ENCODE results near the gene PTCH2. TPM values are rescaled to one million over a fixed set of nuclear protein-coding genes. Genes with fewer than 3 reads are reported as not detected.

Gene PTCH2
- total and polyA plus RNA-seq, 2 of the 13 experiments (the other 11 are each of a cell fraction or from before 2014, with no cell fraction given), result 0.60 to 1.5 TPM

DNA sequence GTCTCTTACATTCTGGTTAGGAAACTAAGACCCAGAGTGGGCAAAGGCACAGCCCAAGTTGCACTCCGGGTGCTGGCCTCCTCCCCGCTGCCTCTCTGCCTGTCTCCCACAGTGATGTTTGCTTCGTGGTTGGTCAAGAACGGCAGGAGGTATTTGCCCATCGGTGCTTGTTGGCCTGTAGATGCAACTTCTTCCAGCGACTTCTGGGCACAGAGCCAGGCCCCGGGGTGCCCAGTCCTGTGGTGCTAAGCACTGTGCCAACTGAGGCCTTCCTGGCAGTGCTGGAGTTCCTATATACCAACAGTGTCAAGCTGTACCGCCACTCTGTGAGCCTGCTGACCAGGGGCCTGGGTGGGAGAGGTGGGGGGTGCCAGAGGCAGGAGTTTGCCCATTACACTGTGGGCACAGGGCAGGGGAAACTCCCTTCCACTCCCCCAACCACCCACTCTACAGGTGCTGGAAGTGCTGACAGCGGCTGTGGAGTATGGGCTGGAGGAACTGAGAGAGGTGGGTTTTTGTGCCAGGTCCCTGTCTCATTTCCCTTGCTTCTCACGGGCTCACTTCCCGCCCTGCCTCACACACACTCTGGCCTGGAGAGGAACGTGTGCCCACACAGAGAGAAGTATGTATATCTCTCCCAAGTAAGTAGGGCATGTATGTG is 32.8 kb downstream of the PTCH2 start:
- Histone ChIP-seq H3K4me1 (ENCODE audit: insufficient read depth, low read length) (peaks cover 76% of the 10 kb centered on the region), H4K20me1 (ENCODE audit: insufficient read depth, low read length) (no peaks in the 10 kb centered on the region), H3K9me3 (ENCODE audit: low read length) (no peaks in the 10 kb centered on the region), H3K4me3 (replicated peaks in 1 of 3; ENCODE audit: insufficient read depth in 1 of 3, low read depth in 2 of 3, low read length in 3 of 3) (peak overlapping the region in 1 of 3 experiments; percentile 87; a peak in 1 of 6 replicates), H2AFZ (ENCODE audit: low read length) (no peak overlapping the region), H3K79me2 (ENCODE audit: insufficient read depth, low read length) (peaks cover 11% of the 10 kb centered on the region), H3K9ac (ENCODE audit: insufficient read depth, low read depth, low read length) (peak overlapping the region; percentile 99), H3K27ac (ENCODE audit: extremely low read length, insufficient read depth, low read length) (peak overlapping the region; percentile 100), H3K36me3 (replicated peaks in 1 of 2; ENCODE audit: control insufficient read depth in 1 of 2, insufficient read depth in 2 of 2, low read length in 2 of 2) (peaks cover 0 to 10% of the 10 kb centered on the region in 2 experiments; a peak in 1 of 5 replicates), H3K4me2 (ENCODE audit: low read depth, low read length) (peak overlapping the region; percentile 98), H3K27me3 (ENCODE audit: control insufficient read depth in 1 of 2, insufficient read depth in 2 of 2, low read length in 2 of 2) (no peaks in the 10 kb centered on the region)
- in situ Hi-C loops (cut with HindIII; ENCODE audit: extremely low pct_ligation_motif_present, low pct_unique_long_range_greater_than_20kb), result no loop called here
- no peak for DNase-seq (ENCODE audit: low spot score)
- no peak for FAIRE-seq
- CTCF ChIA-PET (ENCODE audit: low intra/inter-chr PET ratio, low total read pairs), result interaction anchor here (1.0 kb wide), 1 partner anchor 10 kb away, joined by 3 read pairs; the partner anchor contains the start of gene PLK3
- WGBS (ENCODE audit: low lambda C conversion rate), result 91% methylated on average over 4 of the region's 12 CpGs
- POLR2A ChIA-PET, result interaction anchor here (1.8 to 12.9 kb wide), 11 partner anchors 11 to 493 kb away, joined by 3 to 570 read pairs (median 28); partner anchors contain the start of genes EIF2B3, HECTD3, PLK3 and RPS8
- BruUV-seq (replicated peaks), result no TSS peak
- TF ChIP-seq ZNF3 (CRISPR knock-in tag; IDR thresholded peaks at IDR 0.05) (no peak), ZNF850 (CRISPR knock-in tag; conservative IDR thresholded peaks at IDR 0.05) (no peak), KLF15 (CRISPR knock-in tag; IDR thresholded peaks at IDR 0.05; ENCODE audit: borderline replicate concordance) (no peak), RBFOX2 (IDR thresholded peaks at IDR 0.05; ENCODE audit: low read depth, low read length) (0 out of 2 replicates have a peak, but pooled peaks have one; percentile 12), RFX1 (IDR thresholded peaks at IDR 0.05) (no peak), POLR2AphosphoS5 (IDR thresholded peaks at IDR 0.05; ENCODE audit: low read depth, low read length) (no peak), RARG (CRISPR knock-in tag; IDR thresholded peaks at IDR 0.05; ENCODE audit: low read depth) (no peak), ZNF253 (CRISPR knock-in tag; IDR thresholded peaks at IDR 0.05; ENCODE audit: borderline replicate concordance) (peak; percentile 8; the same call in 1 of the 2 replicates), ZNF737 (CRISPR knock-in tag; IDR thresholded peaks at IDR 0.05; ENCODE audit: borderline replicate concordance) (no peak), HNRNPL (IDR thresholded peaks at IDR 0.05; ENCODE audit: low read depth, low read length) (peak; percentile 77; the same call in 1 of the 2 replicates), SSRP1 (CRISPR knock-in tag; IDR thresholded peaks at IDR 0.05) (no peak), AGO2 (optimal IDR thresholded peaks at IDR 0.05; ENCODE audit: low read depth, low read length) (peak; percentile 41), ZNF768 (CRISPR knock-in tag; IDR thresholded peaks at IDR 0.05) (0 out of 2 replicates have a peak, but pooled peaks have one; percentile 17), KLF6 (CRISPR knock-in tag; IDR thresholded peaks at IDR 0.05) (no peak)
- TF ChIP-seq, protein P1, sequence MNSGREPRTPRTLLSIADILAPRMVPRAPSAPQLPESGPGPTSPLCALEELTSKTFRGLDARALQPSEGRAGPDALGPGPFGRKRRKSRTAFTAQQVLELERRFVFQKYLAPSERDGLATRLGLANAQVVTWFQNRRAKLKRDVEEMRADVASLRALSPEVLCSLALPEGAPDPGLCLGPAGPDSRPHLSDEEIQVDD (CRISPR knock-in tag; IDR thresholded peaks at IDR 0.05; ENCODE audit: borderline replicate concordance), result no peak
- TF ChIP-seq, protein P2, sequence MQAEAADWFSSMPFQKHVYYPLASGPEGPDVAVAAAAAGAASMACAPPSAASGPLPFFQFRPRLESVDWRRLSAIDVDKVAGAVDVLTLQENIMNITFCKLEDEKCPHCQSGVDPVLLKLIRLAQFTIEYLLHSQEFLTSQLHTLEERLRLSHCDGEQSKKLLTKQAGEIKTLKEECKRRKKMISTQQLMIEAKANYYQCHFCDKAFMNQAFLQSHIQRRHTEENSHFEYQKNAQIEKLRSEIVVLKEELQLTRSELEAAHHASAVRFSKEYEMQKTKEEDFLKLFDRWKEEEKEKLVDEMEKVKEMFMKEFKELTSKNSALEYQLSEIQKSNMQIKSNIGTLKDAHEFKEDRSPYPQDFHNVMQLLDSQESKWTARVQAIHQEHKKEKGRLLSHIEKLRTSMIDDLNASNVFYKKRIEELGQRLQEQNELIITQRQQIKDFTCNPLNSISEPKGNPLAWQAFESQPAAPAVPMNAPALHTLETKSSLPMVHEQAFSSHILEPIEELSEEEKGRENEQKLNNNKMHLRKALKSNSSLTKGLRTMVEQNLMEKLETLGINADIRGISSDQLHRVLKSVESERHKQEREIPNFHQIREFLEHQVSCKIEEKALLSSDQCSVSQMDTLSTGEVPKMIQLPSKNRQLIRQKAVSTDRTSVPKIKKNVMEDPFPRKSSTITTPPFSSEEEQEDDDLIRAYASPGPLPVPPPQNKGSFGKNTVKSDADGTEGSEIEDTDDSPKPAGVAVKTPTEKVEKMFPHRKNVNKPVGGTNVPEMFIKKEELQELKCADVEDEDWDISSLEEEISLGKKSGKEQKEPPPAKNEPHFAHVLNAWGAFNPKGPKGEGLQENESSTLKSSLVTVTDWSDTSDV (CRISPR knock-in tag; IDR thresholded peaks at IDR 0.05), result 0 out of 2 replicates have a peak, but pooled peaks have one; percentile 26
- TF ChIP-seq, protein P3, sequence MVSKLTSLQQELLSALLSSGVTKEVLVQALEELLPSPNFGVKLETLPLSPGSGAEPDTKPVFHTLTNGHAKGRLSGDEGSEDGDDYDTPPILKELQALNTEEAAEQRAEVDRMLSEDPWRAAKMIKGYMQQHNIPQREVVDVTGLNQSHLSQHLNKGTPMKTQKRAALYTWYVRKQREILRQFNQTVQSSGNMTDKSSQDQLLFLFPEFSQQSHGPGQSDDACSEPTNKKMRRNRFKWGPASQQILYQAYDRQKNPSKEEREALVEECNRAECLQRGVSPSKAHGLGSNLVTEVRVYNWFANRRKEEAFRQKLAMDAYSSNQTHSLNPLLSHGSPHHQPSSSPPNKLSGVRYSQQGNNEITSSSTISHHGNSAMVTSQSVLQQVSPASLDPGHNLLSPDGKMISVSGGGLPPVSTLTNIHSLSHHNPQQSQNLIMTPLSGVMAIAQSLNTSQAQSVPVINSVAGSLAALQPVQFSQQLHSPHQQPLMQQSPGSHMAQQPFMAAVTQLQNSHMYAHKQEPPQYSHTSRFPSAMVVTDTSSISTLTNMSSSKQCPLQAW (CRISPR knock-in tag; IDR thresholded peaks at IDR 0.05), result 0 out of 2 replicates have a peak, but pooled peaks have one; percentile 16
- ATAC-seq, result no peak
- intact Hi-C loops (cut with micrococcal nuclease; ENCODE audit: unreplicated experiment), result no loop called here

Data from HepG2 (cell line).